Measurements from ENCODE around the gene LARGE2.
"Not testable (repeated sequence)": the region's sequence is repeated elsewhere in the genome, so short reads cannot be mapped to it uniquely, and the experiment has no call there.

Gene LARGE2

GRCh38 chr11:45896422-45896984, 26.0 kb upstream of the LARGE2 start:
- DNase-seq (ENCODE audit: low read depth in 2 of 2), result no peak
- no peak for TF ChIP-seq CTCF (IDR thresholded peaks at IDR 0.05; ENCODE audit: low read depth, low read length)
- H3K4me3 ChIP-seq (replicated peaks in 1 of 2; ENCODE audit: low read depth in 2 of 2, low read length in 2 of 2), result no peak overlapping the region

- DNase-seq (ENCODE audit: low read depth in 2 of 2), result no peak
- TF ChIP-seq CTCF (IDR thresholded peaks at IDR 0.05; ENCODE audit: low read depth, low read length), result no peak
- no peak overlapping the region for H3K4me3 ChIP-seq (replicated peaks in 1 of 2; ENCODE audit: low read depth in 2 of 2, low read length in 2 of 2)
Measured at GRCh38 chr11:45897556-45897955, 24.9 kb upstream of the LARGE2 start.

- peak overlapping the region in 1 of 2 donors; percentile 34 for H3K4me3 ChIP-seq (replicated peaks in 1 of 2; ENCODE audit: low read depth in 2 of 2, low read length in 2 of 2)
- DNase-seq (ENCODE audit: low read depth in 2 of 2), result no peak
- TF ChIP-seq CTCF (IDR thresholded peaks at IDR 0.05; ENCODE audit: low read depth, low read length), result no peak
Measured at GRCh38 chr11:45899086-45899447, 23.4 kb upstream of the LARGE2 start.

GRCh38 chr11:45899448-45900174, 22.8 kb upstream of the LARGE2 start:
- TF ChIP-seq CTCF (IDR thresholded peaks at IDR 0.05; ENCODE audit: low read depth, low read length), result no peak
- peak overlapping the region; percentile 34 to 59 for H3K4me3 ChIP-seq (replicated peaks in 1 of 2; ENCODE audit: low read depth in 2 of 2, low read length in 2 of 2)
- DNase-seq (ENCODE audit: low read depth in 2 of 2), result peak; percentile 83 to 87

- not testable (repeated sequence) for DNase-seq (ENCODE audit: low read depth in 2 of 2)
- peak overlapping the region; percentile 51 to 59 for H3K4me3 ChIP-seq (replicated peaks in 1 of 2; ENCODE audit: low read depth in 2 of 2, low read length in 2 of 2)
Measured at GRCh38 chr11:45900175-45900800, 22.2 kb upstream of the LARGE2 start.

- no peak for DNase-seq (ENCODE audit: low read depth in 2 of 2)
- peak overlapping the region in 1 of 2 donors; percentile 51 for H3K4me3 ChIP-seq (replicated peaks in 1 of 2; ENCODE audit: low read depth in 2 of 2, low read length in 2 of 2)
- TF ChIP-seq CTCF (IDR thresholded peaks at IDR 0.05; ENCODE audit: low read depth, low read length), result no peak
Measured at GRCh38 chr11:45900916-45901617, 21.4 kb upstream of the LARGE2 start.

GRCh38 chr11:45901626-45902025, 20.8 kb upstream of the LARGE2 start:
- DNase-seq (ENCODE audit: low read depth in 2 of 2), result no peak
- no peak for TF ChIP-seq CTCF (IDR thresholded peaks at IDR 0.05; ENCODE audit: low read depth, low read length)
- no peak overlapping the region for H3K4me3 ChIP-seq (replicated peaks in 1 of 2; ENCODE audit: low read depth in 2 of 2, low read length in 2 of 2)

Measured in cardiac fibroblast (primary cell).